Forelimb muscle (tissue), 1 donor: ENCODE measurements around the gene SLC17A9. TPM values are rescaled to one million over a fixed set of nuclear protein-coding genes. Genes with fewer than 3 reads are reported as not detected.

Experiments
- DNase-seq: peaks from one replicate; pipeline ENCODE4 v3.0.0-alpha.2; 2013; ENCODE audit warnings: low read depth
- polyA plus RNA-seq: library from polyadenylated mRNA; unstranded; fragments of 120-200 nt; gene quantifications from one replicate; pipeline ENCODE4 v1.2.1, GENCODE V29; 2013; ENCODE audit not compliant: insufficient read length

SLC17A9 gene
- polyA plus RNA-seq, 1 donor = 0.54 TPM

DNA sequence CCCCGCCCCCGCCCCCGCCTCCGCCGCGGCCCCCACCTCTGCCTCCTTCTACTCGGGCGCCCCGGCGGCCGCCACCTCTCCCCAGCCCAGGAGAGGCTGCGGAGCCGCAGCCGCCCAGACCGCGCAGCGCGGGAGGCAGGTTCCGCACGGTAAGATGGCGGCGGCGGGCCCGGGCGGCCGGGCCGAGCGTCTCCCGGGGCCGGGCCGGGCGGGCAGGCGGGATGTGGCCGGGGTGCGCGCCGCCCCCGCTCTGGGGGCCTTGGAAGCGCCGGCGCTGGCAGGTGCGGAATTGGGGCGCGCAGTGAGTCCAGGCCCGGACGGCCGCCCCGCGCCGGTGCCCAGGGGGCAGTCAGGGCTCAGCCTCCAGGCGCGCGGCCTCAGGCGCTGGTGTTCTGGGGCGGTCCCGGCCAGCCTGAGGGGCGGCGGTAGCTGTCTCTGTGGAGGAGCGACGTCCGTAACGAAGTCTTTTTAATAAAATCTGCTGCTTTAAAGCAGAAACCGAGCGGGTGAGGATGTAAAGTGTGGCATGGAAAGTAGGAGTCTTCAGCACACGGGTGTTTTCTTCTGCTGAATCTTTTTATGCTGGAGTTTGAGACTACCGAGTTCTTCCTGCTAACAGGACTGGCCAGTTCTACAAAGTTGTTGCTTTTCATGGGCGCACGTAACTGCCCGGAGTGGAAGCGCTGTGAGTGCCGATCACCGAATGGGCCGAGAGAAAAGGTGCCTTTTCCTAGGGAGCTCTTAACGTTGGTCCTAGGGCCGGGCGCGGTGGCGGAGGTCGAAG lies 14.2 kb upstream of the SLC17A9 start, which contains the start of gene GID8:
TSS of gene GID8 (plus strand) at position 43 of the 784 bp plus-strand sequence. CDS start 3,356 bp downstream, outside the sequence.
- no peak for DNase-seq

DNA sequence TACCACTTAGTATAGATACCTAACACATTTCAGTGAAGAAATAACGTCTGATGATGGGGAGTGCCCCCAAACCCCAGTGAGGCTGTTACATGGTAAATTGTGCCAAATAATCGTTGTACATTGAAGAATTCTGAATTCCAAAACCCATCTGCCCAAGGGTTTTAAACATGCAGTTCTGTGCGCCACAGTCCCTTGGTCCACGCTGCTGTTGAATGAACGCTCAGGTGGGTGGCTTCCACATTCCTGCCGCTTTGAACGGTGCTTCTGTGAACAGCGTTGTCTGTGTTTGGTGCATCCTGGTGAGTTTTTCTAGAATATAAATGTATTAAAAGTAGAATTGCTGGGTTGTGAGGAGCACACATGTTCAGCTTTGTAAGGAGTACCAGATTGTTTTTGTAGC lies 11.6 kb upstream of the SLC17A9 start:
- DNase-seq = no peak

DNA sequence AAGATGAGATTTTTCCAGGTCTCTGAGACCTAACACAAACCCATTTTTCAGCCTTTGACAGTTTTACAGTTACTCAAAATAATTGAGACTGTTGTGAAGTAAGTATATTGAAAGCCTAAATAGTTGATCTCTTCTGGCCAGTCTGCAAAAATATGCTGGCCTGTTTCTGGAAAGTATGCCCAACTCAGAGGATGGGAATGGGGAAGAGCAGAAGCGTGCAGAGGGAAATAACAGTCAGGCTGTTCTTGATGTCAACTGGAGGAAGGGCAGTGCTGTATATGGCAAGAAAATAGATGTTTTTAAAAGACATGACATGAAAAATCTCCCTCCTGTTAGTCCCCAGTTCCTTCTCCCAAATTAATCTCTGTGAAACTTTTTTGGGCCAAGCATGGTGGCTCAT lies 10.7 kb upstream of the SLC17A9 start:
- DNase-seq = no peak

DNA sequence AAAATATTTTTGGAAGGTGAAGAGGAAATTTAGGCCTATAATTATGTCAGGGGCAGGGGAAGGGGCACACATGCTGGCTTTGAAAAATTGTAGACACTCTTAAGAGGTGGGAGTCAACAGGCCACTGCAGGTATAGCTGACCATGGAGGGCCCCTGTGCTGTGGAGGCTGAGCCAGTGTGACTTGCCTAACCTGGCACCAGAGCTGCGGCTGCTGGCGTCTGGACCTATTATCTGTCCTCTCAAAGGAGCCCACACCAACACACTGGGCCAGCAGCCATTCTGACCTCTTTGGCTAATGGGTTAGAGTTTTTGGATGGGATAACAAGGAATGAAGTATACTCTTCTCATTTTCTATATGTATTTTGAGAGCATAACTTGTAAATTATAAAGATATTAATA lies 10.1 kb upstream of the SLC17A9 start:
- DNase-seq = no peak

DNA sequence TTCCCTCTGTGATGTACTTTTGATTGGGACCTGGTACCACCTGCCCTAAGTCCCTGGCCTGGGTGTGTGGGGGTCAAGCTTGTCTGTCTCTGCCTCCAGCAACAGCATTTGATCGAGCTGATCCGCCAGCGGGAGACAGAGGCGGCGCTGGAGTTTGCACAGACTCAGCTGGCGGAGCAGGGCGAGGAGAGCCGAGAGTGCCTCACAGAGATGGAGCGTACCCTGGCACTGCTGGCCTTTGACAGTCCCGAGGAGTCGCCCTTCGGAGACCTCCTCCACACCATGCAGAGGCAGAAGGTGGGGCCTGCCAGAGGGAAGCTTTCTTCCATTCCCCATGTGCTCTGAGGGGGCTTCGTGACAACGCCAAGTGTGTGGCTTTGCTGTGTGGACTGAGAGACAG lies 9.1 kb upstream of the SLC17A9 start:
- DNase-seq = no peak

DNA sequence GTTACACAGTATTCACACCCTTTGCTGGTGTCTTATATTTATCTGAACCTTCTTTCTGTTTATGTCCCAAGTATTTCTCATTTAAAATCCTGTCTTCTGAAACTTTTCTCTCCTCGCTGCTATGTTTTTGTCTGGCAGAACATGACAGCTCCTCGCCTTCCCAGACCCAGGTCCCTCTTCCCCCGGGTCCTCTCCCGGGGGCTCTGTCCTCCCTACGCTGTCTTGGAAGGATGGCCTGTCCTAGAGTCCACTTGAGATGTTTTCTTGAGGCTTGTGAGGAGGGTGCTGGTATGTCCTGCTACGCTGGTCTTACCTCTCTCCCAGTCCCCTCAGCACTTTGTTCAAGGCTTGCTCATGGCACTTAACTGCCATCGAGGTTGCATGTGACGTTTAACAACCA lies 8.3 kb upstream of the SLC17A9 start:
- no peak for DNase-seq

DNA sequence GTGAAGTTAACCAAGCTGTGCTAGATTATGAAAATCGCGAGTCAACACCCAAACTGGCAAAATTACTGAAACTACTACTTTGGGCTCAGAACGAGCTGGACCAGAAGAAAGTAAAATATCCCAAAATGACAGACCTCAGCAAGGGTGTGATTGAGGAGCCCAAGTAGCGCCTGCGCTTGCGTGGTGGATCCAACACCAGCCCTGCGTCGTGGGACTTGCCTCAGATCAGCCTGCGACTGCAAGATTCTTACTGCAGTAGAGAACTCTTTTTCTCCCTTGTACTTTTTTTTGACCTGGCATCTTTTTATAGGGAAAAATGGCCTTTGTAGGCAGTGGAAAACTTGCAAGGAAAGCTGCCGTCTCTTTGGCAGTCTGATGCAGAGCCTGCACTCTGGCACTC lies 7.8 kb upstream of the SLC17A9 start:
- no peak for DNase-seq

DNA sequence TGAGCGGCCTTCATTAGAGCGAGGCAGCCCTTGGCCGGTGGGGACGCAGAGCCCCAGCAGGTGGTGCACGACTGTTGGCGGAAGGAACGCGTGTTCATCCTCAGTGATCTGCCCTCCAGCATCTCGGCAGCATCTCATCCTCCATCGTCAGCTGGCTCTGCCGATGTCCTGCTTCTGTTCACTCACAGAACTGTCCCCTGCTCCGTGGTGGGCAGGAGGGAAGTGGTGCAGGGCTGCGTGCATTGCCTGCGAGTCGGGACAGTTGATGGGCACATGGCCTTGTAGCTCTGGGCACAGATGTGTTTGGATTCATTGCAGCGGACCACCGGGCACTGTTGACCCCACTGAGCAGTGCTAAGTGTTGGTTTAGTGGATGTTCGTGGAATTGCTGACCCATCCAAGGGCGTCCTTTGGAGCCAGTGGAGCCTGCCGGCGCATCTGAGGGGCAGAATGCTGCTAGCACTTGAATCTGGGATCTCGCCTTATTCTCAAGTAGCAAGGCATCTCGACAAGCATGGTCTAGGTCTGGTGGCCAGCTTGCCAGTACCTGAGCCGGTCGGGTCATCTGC lies 6.7 kb upstream of the SLC17A9 start:
- DNase-seq = no peak

DNA sequence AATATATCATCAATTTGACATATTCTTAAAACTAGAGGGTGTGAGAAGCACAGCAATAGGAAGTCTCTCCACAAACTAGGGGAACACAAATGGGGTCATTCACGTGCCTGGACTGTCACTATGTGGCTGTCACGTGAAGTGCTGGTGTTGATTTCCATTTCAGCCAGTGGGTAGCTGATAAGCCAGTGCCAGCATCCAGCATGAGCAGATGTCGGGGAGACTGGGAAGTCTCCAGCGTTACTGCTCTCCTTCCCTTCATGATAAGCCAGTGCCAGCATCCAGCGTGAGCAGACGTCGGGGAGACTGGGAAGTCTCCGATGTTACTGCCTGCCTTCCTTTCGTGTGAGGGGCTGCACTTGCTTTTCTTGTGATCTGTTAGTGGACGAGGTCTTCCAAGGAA lies 5.6 kb upstream of the SLC17A9 start:
- DNase-seq = no peak

DNA sequence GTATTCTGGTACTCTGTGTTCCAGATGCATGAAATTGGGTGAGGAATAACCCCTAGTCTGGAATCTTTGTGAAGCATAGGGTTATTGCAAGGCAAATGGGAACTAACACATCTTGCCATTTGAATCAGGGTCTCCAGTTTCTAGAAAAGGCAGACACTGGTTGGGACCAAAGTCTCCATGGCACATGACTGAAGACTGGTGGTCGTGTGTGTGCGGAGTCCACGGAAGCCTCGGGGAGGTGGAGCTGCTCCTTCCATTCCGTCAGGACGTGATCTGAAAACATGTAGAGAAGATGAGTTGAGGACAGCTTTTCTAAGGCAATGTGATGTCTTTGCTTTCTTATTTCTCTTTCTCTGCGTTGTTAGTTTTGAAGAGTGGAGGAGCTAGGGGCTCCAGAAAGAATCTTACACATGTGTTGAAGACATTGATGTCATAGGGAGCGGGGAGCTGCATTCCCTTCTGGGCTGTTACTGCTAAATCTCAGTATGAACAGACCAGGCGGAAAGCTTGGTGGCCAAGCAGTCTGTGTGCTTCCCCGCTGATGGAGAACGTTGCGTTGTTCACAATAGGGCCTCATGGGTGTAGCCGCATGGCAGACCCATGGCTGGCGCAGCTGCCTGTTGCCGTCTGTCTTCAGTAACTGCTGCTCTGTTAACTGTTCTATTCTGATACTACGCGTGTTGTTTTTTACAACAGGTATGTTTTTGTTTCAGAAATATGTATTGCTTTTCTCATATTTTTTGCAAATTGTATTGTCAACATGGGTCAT lies 4.8 kb upstream of the SLC17A9 start:
- no peak for DNase-seq

DNA sequence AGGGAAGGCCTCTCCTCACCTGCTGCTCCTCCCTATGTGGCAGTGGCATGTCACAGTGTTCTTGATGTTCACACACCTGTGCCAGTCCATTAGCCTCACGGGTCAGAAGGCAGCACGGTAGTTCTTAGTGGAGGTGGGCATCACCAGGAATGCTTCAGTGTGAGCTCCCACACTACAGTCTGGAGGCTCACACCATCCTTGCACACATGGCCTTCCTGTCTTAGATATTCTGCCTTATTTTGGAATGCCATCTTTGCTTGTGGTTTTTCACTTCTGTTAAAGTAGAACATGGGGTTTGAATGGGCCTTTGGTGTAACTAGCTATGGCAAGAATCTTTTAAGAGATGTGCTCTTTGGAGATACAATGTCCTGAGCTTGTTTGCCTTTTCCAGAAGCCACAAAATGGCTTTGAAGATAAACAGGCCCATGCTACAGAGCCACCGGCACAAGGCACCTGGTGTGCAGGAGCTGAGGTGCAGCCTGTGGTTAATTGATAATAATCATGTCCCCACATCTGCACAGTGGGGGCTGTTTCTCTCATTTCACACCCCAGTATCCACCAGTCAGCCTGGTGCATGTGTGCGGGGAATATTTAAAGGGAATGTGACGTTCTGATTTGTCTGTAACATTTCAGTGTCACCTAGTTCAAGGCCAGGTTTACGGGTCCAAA lies 3.2 kb upstream of the SLC17A9 start:
- no peak for DNase-seq

DNA sequence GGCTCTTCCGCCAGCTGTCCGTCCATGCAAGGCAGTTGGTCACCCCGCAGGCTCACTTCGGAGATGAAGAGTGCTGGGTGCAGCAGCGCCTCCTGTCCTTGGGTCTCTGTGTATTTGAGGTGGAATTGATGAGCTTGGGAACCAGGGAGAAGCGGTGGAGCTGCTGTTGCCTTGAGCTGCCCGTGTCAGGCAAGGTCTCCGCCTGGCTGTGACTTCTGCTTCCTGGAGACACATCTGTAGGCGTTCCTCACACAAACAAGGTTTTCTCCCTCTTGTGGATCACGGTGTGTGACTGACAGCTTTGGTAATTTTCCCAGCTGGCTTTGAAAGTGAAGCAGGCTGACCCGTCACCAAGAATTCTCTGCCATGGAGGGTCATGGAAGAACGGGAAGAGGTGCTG lies 2.5 kb upstream of the SLC17A9 start:
- DNase-seq = no peak

DNA sequence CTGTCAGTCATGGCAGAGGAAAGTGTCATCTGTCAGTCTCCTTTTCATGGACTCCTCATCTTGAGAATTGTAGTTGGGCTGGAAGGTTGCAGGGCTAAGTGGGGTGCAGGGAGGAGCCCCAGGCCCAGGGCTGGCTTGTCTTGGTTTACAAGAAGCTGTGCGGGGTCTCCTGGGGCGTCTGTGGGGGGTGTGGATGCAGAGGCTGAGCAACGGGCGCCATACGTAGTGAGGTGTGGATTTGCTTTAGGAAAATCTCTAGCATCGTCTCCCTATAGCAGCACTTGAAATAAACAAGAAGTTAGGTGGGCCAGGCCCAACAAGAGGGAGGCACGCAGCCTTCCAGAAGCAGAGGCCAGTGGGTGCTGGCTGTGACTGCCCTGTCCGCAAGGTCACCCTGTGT lies 1.8 kb upstream of the SLC17A9 start:
- DNase-seq = no peak

DNA sequence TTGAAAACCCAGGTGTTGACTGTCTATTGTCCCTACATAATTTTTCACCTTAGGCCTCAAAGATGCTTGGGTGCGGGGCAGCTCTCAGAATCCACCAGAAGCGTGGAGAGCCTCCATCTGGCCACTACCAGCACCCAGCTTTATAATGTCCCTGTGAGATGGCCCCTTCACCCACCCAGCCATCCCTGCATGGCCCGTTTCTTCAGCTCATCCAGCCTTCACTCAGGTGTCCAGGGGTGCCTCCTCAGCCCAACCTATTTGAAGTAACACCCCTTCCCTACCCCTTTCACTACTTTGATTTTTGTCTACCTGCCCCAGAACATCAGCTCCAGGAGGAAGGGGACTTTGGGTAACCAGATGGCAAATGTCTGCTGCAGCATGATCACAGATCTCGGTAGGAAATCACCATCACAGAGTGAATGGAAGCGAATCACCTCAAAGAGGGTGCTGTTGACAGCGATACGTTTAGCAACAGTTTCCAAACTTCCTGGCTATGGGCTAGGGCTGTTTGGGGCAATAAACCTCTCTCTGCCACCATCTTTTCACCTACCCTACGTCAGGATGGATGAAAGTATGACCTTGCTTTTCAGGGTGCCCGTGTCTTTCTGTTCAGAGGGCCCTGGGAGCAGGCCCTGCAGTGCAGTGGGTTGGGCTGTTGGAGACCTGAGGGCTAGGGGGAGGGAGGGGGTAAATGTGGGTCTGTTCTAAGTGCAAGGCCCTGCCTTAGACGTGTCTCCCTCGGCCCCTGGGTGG lies 1.2 kb upstream of the SLC17A9 start:
- DNase-seq = no peak

DNA sequence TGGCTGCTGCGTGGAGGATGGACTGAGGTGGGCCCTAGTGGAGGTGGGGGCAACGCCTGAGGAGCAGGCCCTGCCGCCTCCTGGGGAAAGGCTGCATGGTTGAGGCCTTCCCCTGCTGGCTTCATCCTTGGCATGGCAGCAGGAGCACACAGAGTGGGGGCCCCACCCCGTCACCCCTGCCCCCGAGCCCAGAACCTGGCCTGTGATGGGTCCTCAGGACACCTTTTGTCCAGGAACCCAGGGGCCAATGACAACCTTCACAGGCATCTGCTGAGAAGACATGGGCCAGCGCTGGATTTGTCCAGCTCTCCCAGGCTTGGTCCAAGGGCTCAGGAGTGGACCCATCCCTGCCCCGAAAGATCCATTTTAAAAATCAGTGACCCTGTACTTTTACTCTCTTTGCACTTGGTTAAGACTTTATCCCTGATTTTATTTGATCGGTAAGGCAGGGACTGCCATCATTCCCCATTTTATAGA lies 575 bp upstream of the SLC17A9 start:
- DNase-seq = no peak

DNA sequence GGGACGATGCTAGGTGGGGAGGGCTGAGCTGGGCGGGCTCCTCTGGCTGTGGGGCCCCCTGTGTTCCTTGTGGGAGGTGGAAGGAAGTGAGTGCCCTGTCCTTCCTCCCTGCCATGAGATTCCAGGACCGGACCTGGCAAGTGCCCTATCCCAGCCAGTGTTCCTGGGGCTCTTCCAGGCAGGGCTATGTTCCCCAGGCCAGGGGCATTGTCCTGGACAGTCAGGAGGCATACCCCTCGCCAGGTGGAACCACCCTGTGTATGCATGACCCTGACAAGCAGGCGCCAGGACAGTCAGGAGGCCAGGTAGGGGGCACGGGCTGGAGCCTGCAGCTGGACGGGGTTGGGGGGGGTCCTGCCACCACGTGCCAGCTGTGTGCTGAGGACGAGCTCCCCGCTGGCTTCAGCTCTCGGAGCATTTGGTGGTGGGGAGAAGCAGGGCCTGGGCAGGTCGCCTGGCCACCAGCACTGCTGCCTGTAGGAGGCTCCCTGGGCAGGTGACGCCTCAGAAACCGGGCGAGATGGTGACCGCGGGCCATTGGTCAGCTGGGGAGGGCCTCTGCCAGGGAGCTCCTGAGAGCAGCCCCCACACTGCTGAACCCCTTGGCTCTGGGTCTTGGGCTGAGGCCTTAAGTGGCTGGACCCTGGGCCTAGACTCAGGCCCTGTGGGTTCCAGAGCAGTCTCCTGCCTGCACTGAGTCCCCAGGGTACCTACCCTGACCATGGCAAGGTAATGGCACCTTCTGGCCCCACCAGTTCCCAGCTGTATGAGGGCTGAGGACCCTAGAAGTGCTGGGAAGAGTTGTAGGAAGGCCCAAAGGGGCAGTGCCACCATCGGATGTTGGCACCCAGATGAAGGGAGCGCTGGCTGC lies 694 bp downstream of the SLC17A9 start:
- no peak for DNase-seq

DNA sequence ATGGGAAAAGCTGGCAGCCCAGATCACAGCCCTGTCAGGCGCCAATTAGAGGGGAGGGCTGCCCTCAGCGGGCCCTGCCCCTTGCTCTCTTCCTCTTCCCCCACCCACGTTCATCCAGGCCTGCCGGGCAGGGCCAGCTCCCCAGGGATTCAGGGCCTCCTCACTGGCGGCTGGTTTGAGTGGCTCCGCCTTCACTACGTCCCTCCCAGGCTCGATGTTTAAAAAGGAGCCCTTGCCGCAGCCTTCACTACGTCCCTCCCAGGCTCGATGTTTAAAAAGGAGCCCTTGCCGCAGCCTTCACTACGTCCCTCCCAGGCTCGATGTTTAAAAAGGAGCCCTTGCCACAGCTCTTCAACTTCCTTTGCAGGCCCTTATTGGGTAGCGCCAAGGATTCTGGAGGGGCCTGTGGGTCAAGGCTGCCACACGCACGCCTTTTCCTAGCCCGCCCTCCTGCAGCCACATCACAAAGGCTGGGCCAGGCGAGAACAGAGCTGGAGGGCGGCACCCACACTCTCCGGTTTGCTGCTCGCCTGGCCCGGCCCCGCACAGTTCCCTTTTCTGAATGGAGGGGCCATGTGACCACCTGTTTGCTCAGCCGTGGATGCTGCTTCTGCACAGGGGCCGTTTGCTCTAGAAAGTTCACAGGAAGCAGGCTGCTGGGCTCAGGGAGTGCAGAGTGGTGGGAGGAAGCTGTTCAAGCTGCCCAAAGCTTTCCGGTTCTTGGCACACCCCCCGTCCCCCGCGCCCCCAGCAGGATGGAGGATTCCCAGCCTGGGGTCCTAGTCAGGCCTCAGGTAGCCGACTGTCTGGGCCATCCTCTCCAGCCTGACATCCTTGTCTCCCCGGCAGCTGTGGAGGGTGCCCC lies 1.6 kb downstream of the SLC17A9 start:
- no peak for DNase-seq

DNA sequence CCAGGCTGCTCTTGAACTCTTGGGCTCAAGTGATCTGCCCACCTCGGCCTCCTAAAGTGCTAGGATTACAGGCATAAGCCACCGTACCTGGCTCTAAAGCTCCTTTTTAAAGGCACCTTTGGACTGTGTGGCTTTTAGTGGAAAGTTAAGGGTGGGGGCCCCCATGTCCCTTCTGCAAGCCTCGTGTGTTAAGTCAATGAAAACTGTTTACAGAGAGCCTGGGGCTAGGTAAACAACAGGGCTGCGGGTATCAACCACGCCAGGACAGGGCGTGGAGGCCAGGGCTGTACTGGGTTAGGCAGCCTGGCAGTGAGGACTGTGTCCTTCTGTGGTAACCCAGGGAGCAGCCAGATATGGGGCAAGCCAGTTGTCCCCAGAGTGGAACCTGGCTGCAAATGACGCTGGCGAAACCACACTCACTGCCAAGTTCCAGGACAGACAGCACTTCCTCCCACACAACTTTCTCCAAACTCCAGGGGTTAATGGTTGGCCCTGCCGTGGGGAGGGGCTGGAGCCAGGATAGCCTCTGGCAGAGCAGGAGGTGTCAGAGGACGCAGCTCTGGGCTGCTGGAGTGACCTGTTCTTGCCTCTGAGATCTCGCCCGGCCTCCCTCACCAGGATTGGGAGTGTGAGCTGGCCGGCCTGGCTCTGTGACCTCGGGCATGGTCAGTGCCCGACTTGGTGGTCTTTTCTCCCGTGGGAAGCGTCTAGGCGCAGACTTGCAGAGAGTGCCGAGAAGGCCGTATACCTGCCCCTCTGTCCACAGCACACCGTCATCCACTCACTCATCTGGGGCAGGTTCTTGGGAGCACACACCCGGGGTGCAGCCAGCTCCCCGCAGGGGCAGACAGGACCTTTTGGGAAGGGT lies 3.2 kb downstream of the SLC17A9 start:
- no peak for DNase-seq
